Measurements from ENCODE around the gene DKK2.

DNA sequence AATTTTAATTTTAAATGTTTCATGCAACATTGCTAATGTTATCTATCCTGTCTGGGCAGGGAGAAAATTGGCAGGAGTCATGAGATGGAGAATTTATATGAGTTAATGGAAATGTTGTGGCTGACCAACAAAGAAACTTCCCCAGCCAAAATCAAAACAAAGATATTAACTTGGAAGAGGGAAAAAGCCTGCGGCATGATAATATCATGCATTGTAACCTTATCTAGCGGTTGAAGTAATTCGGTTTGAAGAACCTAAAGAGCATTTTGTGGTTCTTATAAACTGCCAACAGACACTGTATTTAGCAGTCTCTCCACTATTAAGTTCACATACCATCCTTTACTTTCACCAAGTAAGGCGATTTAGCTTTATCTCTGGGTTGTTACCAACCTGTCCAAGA lies 42.3 kb downstream of the DKK2 start:
- TF ChIP-seq POLR2AphosphoS5 (IDR thresholded peaks at IDR 0.05) = no peak
- no peak for TF ChIP-seq CTCF (IDR thresholded peaks at IDR 0.05)

Measured in prostate gland (tissue), 2 donors.